IPS-20b (cell line): ENCODE results near the gene EDEM2.
"Not testable (repeated sequence)": the region's sequence is repeated elsewhere in the genome, so short reads cannot be mapped to it uniquely, and the experiment has no call there.

ENCODE experiments used
- H3K27ac ChIP-seq: one replicate; pipeline ENCODE4 v1.5.1; 2013; ENCODE audit warnings: low read length
- H3K27me3 ChIP-seq: 2 replicates; pipeline ENCODE4 v1.6.1; 2013; ENCODE audit warnings: mild to moderate bottlenecking, low read length, inconsistent platforms; ENCODE audit not compliant: insufficient read depth
- H3K36me3 ChIP-seq: 2 replicates; pipeline ENCODE4 v1.6.1; 2013; ENCODE audit warnings: low read depth, mild to moderate bottlenecking, inconsistent platforms, low read length, moderate library complexity; ENCODE audit not compliant: insufficient read depth
- H3K4me1 ChIP-seq: 2 replicates; pipeline ENCODE4 v1.6.1; 2013; ENCODE audit warnings: mild to moderate bottlenecking, control low read depth, inconsistent platforms, low read length, moderate library complexity; ENCODE audit not compliant: insufficient read depth
- H3K4me3 ChIP-seq: 2 replicates; pipeline ENCODE4 v1.5.1; 2013; ENCODE audit warnings: mild to moderate bottlenecking, low read length, inconsistent platforms
- H3K9ac ChIP-seq: 2 replicates; pipeline ENCODE4 v1.6.1; 2013; ENCODE audit warnings: low read depth, mild to moderate bottlenecking, inconsistent platforms, low read length, moderate library complexity
- H3K9me3 ChIP-seq: 2 replicates; pipeline ENCODE4 v1.6.1; 2013; ENCODE audit warnings: mild to moderate bottlenecking, low read depth, low read length, inconsistent platforms; ENCODE audit not compliant: insufficient read depth

Gene EDEM2

GRCh38 chr20:35166242-35166830, 19.2 kb upstream of the EDEM2 start:
- no peaks in the 10 kb centered on the region for H3K36me3 ChIP-seq
- H3K27ac ChIP-seq: no peak overlapping the region
- H3K27me3 ChIP-seq: no peaks in the 10 kb centered on the region
- H3K4me1 ChIP-seq: peaks cover 12% of the 10 kb centered on the region; the same call in 1 of the 2 replicates
- H3K9me3 ChIP-seq: no peaks in the 10 kb centered on the region
- peak overlapping the region; percentile 2; the same call in 1 of the 2 replicates for H3K9ac ChIP-seq
- 0 out of 2 replicates have a peak overlapping the region, but pooled peaks have one; percentile 35 for H3K4me3 ChIP-seq

GRCh38 chr20:35165221-35166185, 18.4 kb upstream of the EDEM2 start:
- H3K36me3 ChIP-seq: no peaks in the 10 kb centered on the region
- 0 out of 2 replicates have a peak overlapping the region, but pooled peaks have one; percentile 35 for H3K4me3 ChIP-seq
- no peak overlapping the region for H3K27ac ChIP-seq
- no peaks in the 10 kb centered on the region for H3K9me3 ChIP-seq
- H3K27me3 ChIP-seq: no peaks in the 10 kb centered on the region
- H3K4me1 ChIP-seq: peaks cover 9% of the 10 kb centered on the region; the same call in 1 of the 2 replicates
- 0 out of 2 replicates have a peak overlapping the region, but pooled peaks have one; percentile 2 for H3K9ac ChIP-seq

- H3K27me3 ChIP-seq, H3K4me3 ChIP-seq, H3K27ac ChIP-seq, H3K4me1 ChIP-seq, H3K36me3 ChIP-seq, H3K9me3 ChIP-seq, H3K9ac ChIP-seq: not testable (repeated sequence)
Observed at GRCh38 chr20:35164531-35164930, 17.4 kb upstream of the EDEM2 start.

- not testable (repeated sequence) for H3K9me3 ChIP-seq, H3K4me3 ChIP-seq, H3K9ac ChIP-seq, H3K4me1 ChIP-seq, H3K27ac ChIP-seq, H3K36me3 ChIP-seq, H3K27me3 ChIP-seq
Observed at GRCh38 chr20:35160341-35160740, 13.2 kb upstream of the EDEM2 start.

- no peak overlapping the region for H3K4me3 ChIP-seq
- H3K9ac ChIP-seq: no peak overlapping the region
- H3K4me1 ChIP-seq: no peaks in the 10 kb centered on the region
- H3K9me3 ChIP-seq: no peaks in the 10 kb centered on the region
- no peaks in the 10 kb centered on the region for H3K27me3 ChIP-seq
- no peaks in the 10 kb centered on the region for H3K36me3 ChIP-seq
- no peak overlapping the region for H3K27ac ChIP-seq
Observed at GRCh38 chr20:35156978-35157377, 9.8 kb upstream of the EDEM2 start.

- Histone ChIP-seq H3K4me3 (no peak overlapping the region), H3K9me3 (no peaks in the 10 kb centered on the region), H3K36me3 (no peaks in the 10 kb centered on the region), H3K9ac (no peak overlapping the region), H3K27me3 (no peaks in the 10 kb centered on the region), H3K27ac (no peak overlapping the region), H3K4me1 (no peaks in the 10 kb centered on the region)
Observed at GRCh38 chr20:35155936-35156335, 8.8 kb upstream of the EDEM2 start.

GRCh38 chr20:35151736-35152135, 4.6 kb upstream of the EDEM2 start:
- no peak overlapping the region for H3K27ac ChIP-seq
- H3K4me1 ChIP-seq: peaks cover 3% of the 10 kb centered on the region; the same call in 1 of the 2 replicates
- H3K9me3 ChIP-seq: no peaks in the 10 kb centered on the region
- H3K4me3 ChIP-seq: no peak overlapping the region
- no peak overlapping the region for H3K9ac ChIP-seq
- H3K36me3 ChIP-seq: no peaks in the 10 kb centered on the region
- no peaks in the 10 kb centered on the region for H3K27me3 ChIP-seq

- Histone ChIP-seq H3K4me1 (peaks cover 6% of the 10 kb centered on the region; the same call in 1 of the 2 replicates), H3K9ac (no peak overlapping the region), H3K4me3 (no peak overlapping the region), H3K27me3 (no peaks in the 10 kb centered on the region), H3K9me3 (no peaks in the 10 kb centered on the region), H3K36me3 (no peaks in the 10 kb centered on the region), H3K27ac (no peak overlapping the region)
Observed at GRCh38 chr20:35150846-35151579, 3.9 kb upstream of the EDEM2 start.

- Histone ChIP-seq H3K9ac (peak overlapping the region; percentile 88; the same call in 1 of the 2 replicates), H3K4me1 (peaks cover 11% of the 10 kb centered on the region; the same call in 1 of the 2 replicates), H3K4me3 (peak overlapping the region; percentile 93)
- H3K9me3 ChIP-seq, H3K36me3 ChIP-seq, H3K27ac ChIP-seq, H3K27me3 ChIP-seq: not testable (repeated sequence)
Observed at GRCh38 chr20:35147575-35148071, 487 bp upstream of the EDEM2 start.

- peaks cover 11% of the 10 kb centered on the region; the same call in 1 of the 2 replicates for H3K4me1 ChIP-seq
- peak overlapping the region; percentile 93 for H3K4me3 ChIP-seq
- H3K9ac ChIP-seq: peak overlapping the region; percentile 88
- H3K27ac ChIP-seq: peak overlapping the region; percentile 66
- H3K9me3 ChIP-seq: no peaks in the 10 kb centered on the region
- peaks cover 18% of the 10 kb centered on the region for H3K36me3 ChIP-seq
- H3K27me3 ChIP-seq: no peaks in the 10 kb centered on the region
Observed at GRCh38 chr20:35146299-35146919, 727 bp downstream of the EDEM2 start.

- no peaks in the 10 kb centered on the region for H3K9me3 ChIP-seq
- peaks cover 29% of the 10 kb centered on the region for H3K36me3 ChIP-seq
- no peak overlapping the region for H3K9ac ChIP-seq
- no peak overlapping the region for H3K4me3 ChIP-seq
- no peak overlapping the region for H3K27ac ChIP-seq
- H3K4me1 ChIP-seq: peaks cover 11% of the 10 kb centered on the region; the same call in 1 of the 2 replicates
- no peaks in the 10 kb centered on the region for H3K27me3 ChIP-seq
Observed at GRCh38 chr20:35145141-35145564, 2.0 kb downstream of the EDEM2 start.
